Measurements from ENCODE around the gene PCTP.

Gene PCTP

DNA sequence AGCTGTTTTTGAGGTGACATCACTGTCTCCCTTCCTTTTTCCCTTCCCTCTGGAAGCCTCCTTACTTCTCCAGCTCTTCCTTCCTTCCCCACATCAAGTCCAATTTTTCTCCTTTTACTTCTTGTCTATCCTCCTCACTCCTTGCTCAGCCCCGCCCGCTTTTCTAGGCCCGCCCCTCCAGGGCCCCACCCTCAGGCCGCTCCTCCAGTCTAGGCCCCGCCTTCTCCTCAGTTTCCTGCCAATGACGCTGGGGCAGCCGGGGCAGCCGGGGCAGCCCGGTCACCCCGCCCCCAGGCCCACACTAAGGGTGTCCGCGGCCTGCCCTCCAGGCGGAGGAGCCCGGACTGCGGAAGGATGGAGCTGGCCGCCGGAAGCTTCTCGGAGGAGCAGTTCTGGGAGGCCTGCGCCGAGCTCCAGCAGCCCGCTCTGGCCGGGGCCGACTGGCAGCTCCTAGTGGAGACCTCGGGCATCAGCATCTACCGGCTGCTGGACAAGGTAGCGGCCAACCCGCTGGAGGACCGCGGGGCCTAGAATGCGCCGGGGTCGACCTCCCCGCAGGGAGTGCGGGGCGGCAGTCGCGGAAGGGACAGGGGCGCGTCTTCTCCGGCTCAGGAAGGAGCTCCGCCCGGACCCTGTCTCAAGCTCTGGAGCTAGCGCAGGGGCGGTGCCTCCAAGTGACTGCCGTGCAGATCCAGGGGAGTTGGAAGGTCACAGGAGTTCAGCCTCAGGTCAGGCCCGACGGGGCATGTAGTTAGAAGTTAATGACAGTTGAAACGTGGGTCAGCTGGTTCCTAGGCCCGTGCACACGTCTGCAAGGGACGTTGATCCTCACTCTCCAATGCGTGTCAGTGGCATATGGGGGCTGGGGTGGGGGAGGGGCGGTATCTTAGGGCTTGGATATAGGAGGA, at the start of gene PCTP:
TSS of gene PCTP (plus strand) at position 302 of the 908 bp plus-strand sequence. CDS start at position 355, 53 bp downstream.
- DNase-seq (ENCODE audit: low read depth) = peak; percentile 95

DNA sequence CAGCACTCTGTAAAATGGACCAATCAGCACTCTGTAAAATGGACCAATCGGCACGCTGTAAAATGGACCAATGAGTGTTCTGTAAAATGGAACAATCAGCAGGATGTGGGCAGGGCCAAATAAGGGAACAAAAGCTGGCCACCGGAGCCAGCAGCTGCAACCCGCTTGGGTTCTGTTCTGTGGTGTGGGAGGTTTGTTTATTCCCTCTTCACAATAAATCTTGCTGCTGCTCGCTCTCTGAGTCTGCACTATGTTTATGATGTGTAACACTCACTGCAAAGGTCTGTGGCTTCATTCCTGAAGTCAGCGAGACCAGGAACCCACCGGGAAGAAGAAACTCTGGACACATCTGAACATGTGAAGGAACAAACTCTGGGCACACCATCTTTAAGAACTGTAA, 48.7 kb upstream of the PCTP start:
- no peak for DNase-seq (ENCODE audit: low read depth)

DNA sequence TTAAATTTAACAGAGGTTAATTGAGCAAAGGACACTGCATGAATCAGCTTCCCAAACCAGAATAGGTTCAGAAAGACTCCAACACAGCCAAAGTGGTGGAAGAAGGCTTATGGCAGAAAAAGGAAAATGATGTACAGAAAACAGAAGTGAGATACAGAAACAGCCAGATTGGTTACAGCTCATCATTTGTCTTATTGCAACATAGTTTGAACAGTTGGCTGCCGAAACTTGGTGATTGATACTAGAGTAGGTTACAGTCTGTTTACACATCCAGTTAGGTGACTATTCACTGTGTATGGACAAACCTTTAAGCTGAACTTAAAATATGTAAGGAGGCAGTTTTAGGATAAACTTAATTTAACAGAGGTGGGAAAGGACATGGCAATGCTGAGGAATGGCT, 46.5 kb upstream of the PCTP start:
- DNase-seq (ENCODE audit: low read depth) = no peak

DNA sequence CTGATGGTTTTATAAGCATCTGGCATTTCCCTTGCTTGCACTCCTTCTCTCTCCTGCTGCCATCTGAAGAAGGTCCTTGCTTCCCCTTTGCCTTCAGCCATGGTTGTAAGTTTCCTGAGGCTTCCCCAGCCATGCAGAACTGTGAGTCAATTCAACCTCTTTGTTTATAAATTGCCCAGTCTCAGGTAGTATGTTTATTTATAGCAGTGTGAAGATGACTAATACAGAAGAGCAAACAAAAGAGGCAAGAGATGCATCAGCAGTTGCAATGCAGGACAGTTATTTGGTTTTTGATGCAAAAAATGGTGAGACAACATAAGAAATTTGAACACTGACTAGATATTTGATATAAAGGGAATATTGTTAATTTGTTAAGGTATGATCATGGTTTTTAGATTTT, 45.0 kb upstream of the PCTP start:
- DNase-seq (ENCODE audit: low read depth) = no peak

DNA sequence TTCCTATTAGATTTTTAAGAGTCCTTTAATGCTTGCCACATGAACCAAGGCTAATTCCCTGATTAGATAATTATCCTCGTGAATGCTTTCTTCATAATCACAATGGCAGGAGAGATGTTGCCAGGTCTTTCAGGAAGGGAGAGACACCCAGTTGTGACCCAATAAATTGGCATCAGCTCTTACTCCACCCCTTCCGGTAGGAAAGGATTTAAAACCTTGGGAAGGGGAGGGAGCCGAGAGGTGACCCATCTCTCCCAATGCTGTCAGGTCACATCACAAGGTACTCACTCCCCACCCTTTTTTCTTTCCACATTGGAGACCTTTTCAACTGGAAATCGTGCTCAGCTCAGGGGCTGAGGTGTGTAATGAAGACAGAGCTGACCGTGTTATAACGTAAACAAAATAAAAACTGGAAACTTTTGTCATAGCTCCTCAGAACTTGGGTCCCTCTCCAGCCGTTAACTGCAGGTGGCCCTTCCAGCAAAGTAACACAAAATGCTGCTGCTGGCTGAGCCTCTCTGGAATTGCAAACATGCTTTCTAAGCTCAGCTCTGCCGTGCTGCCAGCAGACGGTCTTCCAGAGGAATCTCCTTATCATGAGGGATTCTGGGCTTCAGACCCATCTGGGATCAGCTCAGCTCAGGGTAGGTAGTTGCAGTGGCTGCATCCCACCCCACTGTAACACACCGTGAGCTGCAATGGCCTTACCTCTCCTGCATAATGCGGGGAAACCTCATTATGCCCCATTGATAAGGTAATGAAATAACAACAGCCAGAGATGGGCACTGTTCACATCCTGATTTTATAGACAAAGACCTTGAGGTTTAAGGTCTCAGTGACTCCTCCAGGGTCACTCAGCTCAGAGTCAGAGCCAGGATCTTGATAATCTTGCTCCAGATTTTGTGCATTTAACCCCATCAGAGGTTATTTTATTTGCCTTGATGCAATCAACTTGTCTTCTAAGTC, 43.8 kb upstream of the PCTP start:
- DNase-seq (ENCODE audit: low read depth) = no peak

DNA sequence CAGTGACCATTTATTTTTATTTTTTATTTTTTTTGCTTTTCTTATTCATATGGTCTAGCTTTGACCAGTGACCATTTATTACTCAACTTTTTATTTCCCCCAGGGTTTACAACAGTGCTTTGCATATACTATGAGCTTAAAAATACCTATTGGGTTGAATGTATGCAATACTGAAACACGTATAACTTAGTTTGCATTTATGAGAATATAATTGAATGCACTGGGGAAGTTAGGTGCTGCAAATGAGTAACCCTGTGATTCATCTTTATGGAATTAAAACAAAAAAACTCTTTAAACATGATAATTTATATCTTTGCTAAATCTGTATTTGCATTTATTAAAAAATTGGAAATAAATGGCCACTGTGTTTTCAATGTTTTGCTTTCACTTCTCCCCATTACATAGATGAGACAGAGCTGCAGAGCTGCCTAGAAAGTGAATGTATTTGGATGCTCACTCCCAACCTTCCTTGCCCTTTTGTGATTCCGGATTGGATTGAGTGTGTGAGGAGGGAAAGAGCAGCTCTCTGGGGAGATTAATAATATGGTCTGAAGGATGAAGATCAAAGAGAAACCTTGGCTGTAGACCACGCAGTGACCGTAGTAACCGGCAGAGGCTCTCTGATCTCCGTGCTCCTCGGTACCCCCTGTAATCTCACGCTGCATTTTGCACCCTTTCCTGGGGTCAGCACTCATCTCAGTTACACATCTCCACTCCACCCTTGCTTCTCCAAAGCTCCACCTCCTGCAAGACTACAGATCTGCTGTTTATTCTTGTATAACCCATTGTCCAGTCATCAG, 42.5 kb upstream of the PCTP start:
- DNase-seq (ENCODE audit: low read depth) = no peak

DNA sequence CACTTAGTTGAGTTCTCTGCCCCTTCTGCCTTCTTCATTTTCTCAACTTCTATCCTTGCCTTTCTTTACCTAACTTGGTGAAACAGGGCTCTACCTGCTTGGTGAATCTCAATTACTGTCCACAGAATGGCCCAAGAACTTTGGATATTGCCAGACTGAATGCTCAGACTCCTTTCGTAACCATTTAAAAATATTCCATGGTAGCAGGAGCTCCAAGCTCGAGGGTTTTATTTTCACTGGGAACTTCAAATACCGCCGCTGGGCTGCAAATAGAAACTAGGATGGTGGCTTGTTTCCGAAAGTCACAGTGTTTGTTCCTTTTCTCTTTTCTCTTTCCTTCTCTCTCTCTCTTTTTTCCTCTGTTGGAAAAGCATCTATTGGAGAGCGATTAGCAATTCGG, 41.4 kb upstream of the PCTP start:
- DNase-seq (ENCODE audit: low read depth) = no peak

DNA sequence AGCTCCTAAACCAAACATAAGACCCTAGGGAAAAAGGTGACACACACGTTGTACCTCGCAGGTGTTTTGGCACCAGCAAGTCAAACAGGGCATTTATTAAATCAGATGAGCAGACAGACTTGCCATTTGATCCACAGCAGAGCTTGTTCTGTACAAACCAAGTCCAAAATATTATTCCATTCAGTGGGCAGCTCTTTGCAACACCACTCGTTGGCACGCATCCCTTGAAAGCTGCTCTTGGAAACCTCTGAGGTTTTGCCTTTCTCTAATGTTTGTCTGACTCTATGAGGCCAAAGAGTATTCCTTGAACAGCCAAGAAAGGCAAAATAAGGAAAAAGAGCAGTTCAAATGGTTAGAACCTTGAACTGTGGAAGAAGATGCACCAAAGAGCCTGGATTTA, 40.9 kb upstream of the PCTP start:
- DNase-seq (ENCODE audit: low read depth) = peak; percentile 31

DNA sequence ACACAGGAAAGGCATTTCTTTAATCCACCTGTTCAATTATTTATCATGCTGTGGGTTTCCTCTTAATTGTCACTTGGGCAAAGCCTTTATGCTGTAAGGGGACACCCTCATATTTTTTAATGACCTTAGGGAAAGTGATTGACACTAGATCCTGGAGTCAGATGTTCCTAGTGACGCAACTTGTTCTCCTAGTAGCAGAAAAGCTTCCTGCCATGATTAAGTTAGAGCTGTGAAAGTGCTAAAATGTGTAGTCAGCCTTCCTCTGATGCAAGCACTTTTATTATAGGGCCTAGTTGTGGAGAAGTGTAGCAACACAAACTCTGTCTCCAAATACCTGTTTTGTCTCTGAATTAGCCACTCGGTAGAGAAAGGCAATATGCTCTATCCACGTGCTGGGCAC, 40.4 kb upstream of the PCTP start:
- DNase-seq (ENCODE audit: low read depth) = peak; percentile 62

DNA sequence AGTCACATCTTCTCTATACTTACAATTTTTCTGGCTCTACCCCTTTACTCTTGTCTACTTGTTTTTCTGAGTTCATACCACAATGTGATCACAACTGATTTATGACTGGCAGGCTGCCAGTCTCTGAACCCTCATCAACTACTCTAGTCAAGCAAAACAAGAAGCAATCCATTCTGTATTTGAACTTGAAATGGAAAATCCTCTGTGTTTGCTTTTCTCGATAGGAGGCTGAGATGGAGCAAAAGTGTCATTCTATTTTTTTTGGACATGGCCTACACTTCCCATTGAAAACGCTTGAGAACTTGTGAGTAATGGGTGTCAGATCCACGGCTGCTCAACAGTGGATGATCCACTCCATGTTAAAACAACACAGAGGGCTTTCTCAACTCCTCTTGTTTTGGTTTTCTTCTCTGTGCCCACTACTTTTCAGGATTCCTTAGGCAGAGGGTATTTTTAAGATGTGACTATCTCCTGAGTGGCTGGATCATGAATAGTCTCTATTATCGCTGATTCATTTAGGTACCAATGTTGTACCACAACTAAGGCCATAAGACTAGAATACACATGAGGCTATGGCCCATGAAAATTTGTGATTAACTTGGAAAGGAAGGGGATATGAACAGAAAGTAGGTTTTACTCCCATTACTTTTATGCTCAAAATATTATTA, 39.9 kb upstream of the PCTP start:
- no peak for DNase-seq (ENCODE audit: low read depth)

DNA sequence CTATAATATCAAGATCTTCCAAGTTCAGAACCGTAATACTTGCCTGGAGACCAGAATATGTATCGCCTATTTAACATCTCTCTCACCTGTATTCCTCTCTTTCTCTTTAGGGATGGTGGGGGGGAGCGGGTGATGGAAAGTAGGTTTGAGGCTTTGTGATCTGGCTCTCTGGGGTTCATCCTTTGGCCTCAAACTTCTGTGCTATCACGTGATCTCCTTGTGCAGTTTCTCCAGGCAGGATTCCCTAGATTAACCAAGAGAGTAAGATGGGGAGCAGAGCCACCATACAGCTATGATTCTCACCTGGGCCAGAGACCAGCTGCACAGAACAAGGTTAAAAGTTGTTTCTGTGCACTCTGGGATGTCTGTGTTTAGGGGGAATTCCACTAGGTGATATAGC, 33.4 kb upstream of the PCTP start:
- no peak for DNase-seq (ENCODE audit: low read depth)

DNA sequence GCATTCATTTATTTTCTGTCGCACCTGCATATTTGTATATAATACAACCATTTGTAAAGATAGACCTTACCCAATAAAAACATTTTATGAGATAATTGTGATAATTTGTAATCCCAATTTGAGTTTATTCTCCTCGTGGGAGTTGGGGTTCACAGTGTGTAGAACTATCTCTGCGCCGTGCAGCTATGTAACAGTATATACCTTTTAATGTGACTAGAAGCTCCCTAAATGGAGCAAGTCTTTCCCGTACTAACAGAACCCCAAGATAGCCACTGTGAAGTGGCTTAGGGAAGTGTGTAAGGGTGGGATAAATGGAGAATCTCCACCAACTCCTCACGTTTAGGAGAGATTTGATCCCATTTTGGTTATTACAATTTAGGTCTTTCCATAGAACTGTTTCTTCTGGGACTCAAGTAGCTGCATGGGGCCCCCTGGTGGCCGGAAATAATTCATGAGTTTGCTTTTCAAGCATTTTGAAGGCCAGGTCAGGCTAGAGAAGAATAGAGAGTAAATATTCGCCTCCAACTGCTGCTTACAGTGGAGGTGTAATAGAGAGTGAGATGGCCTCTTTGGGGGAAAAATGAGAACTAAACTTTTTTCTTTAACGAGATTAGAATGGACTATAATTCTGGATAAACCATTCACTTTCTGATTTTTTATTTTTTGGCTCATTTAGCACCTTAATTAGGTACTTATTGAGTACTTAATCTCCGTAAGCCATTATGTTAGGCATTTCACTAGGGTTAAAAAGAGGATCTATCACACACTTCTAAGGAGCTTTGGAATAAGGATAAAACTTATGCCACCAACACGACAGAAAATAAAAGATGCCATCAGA, 32.7 kb upstream of the PCTP start:
- peak; percentile 70 for DNase-seq (ENCODE audit: low read depth)

DNA sequence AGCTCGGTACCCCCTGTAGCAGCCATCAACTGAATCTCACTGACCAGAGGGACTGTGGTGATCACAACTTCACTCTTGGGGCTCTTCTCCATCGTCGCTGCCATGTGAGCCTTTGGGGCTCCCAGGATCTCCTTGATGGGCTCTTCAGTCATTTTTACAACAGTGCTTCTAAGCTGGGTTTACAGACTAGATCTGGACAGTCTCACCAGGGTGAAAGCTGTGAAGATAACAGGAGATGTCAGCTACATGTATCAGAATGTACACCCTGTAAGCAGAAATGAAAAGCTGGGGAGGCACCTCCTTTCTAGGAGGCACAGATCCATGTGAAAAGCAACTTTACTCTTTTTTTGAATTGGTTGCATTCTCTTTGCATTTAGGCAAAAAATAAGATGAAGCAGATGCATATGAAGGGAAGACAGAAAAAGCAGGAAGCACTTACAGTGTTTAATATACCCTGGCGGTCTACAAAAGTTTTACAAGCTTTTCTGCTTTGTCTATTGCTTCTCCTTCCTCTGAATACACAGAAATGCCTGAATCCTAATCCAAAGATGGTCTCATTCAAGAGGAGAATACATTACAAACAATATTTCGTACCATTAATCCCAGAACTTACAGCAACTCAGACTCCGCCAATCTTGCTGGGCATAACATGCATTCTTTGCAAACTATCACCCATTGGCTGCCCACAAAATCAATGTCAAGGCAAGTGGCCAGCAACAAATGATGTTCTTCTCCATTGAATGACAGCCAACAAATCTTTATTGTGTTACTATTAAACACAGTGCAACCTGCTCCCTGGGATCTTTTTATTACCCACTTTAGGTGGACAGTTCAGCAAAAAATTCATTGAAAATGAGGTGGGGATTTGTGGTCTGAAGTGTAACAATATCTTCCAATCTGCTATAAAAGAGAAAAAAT, 29.7 kb upstream of the PCTP start:
- no peak for DNase-seq (ENCODE audit: low read depth)

DNA sequence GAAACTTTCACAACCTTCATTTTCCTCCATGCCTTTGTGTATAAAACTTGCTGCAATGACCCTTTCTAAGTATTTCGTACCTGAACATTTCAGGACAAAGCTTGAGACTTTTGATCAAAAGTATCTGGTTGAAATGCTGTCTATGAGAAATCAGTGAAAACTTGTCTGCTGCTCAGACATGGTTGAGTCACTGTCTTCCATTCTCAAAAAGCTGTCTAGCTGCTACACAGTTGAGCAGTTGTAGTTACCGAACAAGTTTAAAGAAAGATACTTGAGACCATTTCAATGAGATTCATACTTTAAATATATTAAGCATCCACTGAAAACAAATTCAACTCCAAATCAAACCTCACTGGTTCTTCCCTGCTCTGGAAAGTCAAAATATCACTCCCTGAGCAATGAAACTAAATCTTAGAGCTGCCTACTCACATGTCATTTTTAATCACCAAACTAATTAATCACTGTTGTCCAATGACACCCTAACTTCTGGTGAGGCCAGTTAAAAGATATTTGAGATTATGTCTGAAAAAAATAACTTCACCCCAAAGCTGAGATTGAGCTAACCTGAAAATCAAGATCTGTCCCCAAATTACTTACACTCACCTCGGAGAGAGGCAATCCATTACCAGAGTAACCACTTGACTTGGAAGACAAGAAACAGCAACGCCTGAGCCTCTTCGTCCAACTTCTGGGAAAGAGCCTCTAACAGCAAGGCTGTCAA, 28.7 kb upstream of the PCTP start:
- DNase-seq (ENCODE audit: low read depth) = no peak

DNA sequence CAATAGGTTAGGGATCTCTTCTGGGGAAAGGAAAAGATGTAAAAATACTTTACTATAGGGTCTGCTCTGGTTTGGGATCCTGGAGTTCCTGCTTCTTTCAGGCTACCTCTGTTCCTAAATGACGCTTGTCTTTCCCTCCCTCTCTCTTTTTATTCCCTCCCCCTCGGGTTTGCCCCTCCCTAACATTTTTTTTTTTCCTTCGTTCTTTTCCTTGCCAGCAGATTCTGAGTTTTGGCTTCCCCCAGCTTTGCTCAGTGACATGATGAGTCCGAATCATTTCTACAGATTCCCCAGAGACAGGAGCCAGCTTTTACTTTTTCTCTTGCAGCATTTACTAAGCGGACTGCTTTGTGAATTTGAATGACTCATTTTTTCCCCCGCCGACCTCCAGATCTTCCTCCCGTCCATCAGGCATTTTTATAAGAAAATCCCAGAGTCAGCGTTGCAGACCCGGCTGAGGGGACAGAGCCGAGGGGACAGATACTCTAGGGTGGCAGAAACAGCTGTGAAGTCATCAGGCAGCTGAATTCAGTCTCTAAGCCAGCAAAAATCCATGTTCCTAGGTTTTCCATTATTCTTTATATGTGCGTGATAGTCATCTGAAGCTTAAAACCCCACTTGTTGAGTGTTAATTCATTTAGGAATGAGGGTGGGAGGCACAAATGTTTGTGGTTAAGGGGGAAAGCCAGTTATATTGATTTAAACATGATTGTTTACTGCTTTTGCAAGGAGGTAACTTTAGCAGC, 27.9 kb upstream of the PCTP start, which contains the start of gene TMEM100:
TSS of gene TMEM100 (minus strand) at position 123 of the 746 bp plus-strand sequence. CDS start 1,794 bp downstream, outside the sequence.
- peak; percentile 97 for DNase-seq (ENCODE audit: low read depth)

DNA sequence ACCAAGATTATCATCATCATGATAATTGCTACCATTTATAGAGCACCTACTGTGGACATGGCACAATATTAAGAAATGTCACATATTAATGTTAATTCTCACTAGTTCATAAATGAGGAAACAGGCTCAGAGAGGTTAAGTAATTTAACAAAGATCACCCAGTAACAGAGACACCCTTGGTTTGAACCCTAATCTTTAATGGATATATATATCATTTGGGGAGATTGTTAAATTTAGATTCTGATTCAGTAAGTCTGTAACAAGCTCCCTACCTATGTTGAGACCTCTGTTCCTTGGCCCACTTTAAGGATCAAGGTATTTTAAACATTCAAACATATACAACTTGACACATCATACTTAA, 27.4 kb upstream of the PCTP start:
- no peak for DNase-seq (ENCODE audit: low read depth)

DNA sequence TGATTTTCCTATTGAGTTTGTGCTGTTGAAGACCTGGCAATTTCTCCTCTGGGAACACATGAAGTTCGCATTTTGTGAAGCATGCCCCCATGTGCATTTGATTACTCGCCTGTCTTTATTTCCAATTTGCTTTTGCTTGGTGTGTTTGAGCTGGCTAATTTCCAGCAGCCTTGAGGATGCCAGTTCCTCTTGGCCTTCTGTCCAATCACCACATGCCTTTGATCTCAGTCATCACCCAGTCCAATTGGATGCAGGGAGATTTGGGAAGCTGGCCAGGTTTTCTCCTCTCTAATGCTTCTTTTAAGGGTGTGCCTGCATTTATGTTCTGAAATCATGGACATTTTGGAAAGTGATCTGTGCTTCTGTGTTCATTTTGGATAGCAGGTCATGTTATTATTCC, 24.4 kb upstream of the PCTP start:
- peak; percentile 100 for DNase-seq (ENCODE audit: low read depth)

DNA sequence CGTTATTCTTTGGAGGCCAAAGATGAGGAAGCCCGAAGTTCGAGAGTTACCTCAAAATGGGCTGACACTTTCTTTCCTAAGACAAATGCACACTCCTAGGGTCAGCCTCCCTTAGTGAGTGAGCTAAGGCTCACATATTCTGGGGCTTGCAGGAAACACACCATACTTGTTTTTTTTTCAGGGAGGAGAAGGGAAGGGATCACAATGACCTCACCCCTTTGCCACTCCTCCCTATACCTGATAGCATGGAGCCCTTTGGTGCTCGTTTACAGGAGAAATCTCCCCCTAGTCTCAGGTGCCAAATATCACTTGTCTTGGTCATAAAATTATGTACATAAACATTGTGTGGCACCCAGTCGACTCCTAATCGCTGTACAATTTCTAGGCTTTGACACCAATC, 23.6 kb upstream of the PCTP start:
- DNase-seq (ENCODE audit: low read depth) = no peak
